OCI-M1 (cell line): ENCODE data around the gene RARS1.

ENCODE experiments used
- DNase-seq: peaks from one replicate; lab custom pipeline; 2025; lab: John Stamatoyannopoulos, UW

Gene RARS1

DNA sequence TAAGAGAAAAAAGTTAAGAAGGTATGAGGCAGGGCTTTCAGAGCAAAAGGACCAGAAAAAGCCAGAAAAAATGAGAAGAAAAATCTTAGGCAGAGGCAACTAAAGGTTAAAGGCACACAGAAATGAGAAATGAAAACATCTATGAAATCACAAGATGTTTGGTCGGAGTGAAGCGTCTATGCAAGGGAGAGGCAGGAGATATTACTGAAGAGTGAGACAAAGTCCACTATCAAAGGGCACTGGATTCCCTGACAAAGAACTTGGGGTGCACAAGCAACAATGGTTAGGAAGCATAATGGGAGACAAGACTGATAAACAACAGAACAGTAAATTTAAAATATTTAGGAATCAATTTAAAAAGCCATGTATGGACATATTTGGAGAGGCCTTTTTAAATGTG is 76.0 kb downstream of the RARS1 start:
- DNase-seq: no peak

DNA sequence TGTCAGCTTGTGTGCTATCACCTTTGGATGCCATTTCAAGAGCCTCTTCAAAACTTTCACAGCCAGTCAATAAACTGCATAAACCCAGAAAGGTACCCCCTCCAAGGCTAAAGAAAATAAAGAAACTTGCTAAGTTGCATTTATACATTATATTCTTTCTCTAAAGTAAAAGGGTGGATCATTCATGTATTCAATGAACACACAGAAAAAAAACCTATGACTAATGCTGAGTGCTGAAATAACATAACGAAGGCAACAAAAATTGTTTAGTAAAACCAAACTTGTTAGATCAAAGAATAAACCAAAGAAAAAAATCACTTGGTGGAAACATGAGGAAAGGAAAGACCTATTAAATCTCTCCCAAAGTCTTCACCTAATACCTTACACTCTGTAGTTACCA is 77.7 kb downstream of the RARS1 start:
- DNase-seq: no peak

DNA sequence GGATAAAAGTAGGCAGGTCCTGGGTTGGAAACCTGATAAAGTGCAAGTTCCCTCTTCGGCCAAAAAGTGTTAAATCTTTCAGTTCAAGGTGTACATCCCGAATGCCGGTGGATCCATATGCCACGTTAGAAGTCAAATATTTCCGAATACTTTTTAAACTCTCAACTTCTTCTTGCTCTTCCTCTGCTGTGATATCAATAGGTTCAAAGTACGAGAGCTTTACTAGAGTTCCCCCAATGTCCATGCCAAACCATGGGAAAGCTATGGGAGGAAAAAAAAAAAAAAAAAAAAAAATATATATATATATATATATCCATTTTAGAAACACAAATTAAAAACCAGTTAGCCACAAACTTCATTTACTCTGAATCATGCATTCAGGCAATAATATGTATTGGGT is 82.5 kb downstream of the RARS1 start:
- no peak for DNase-seq
